GM12892 (cell line): ENCODE measurements around the gene FTO.
A peak's percentile ranks its signal among the peaks of the same experiment; 100 is the strongest.

ENCODE experiments used
- DNase-seq: peaks from one replicate; pipeline ENCODE4 v3.0.0; 2011; ENCODE audit not compliant: insufficient read length
- FAIRE-seq: peaks from 2 replicates; lab custom pipeline; 2011; peaks lifted over from hg19 to GRCh38; lab: Jason Lieb, UNC
- POLR2A ChIP-seq: IDR thresholded peaks from 2 replicates; pipeline ENCODE4 v1.6.1; 2011; ENCODE audit warnings: low read depth, low read length, control low read depth
- POLR2AphosphoS5 ChIP-seq: IDR thresholded peaks from 2 replicates; pipeline ENCODE4 v1.6.1; 2011; ENCODE audit warnings: low read depth, low read length, control low read depth
- TAF1 ChIP-seq: IDR thresholded peaks from 2 replicates; pipeline ENCODE4 v1.6.1; 2011; ENCODE audit warnings: low read depth, mild to moderate bottlenecking, control low read depth, low read length, borderline replicate concordance

FTO gene

GRCh38 chr16:53864819-53865493, 161.0 kb downstream of the FTO start:
- FAIRE-seq (peak; percentile 58), DNase-seq (no peak)
- TF ChIP-seq POLR2AphosphoS5 (no peak), TAF1 (no peak), POLR2A (no peak)

GRCh38 chr16:53865494-53865863, 161.5 kb downstream of the FTO start:
- FAIRE-seq (no peak), DNase-seq (no peak)
- TF ChIP-seq POLR2AphosphoS5 (no peak), TAF1 (no peak), POLR2A (no peak)

- FAIRE-seq (no peak), DNase-seq (no peak)
- no peak for TF ChIP-seq POLR2AphosphoS5
- TF ChIP-seq POLR2A: no peak
- TF ChIP-seq TAF1: no peak
Observed at GRCh38 chr16:53866520-53866919, 162.6 kb downstream of the FTO start.

GRCh38 chr16:53870831-53871230, 166.9 kb downstream of the FTO start:
- DNase-seq (no peak), FAIRE-seq (no peak)
- no peak for TF ChIP-seq TAF1
- no peak for TF ChIP-seq POLR2A
- TF ChIP-seq POLR2AphosphoS5: no peak

GRCh38 chr16:53872248-53873221, 168.6 kb downstream of the FTO start:
- DNase-seq (no peak), FAIRE-seq (peak; percentile 9)
- no peak for TF ChIP-seq TAF1
- TF ChIP-seq POLR2A: no peak
- no peak for TF ChIP-seq POLR2AphosphoS5

- DNase-seq (no peak), FAIRE-seq (no peak)
- no peak for TF ChIP-seq TAF1
Observed at GRCh38 chr16:53876811-53877210, 172.9 kb downstream of the FTO start.

- no peak for FAIRE-seq
- no peak for DNase-seq
- TF ChIP-seq POLR2A (no peak), POLR2AphosphoS5 (no peak), TAF1 (no peak)
Observed at GRCh38 chr16:53878216-53878615, 174.3 kb downstream of the FTO start.

GRCh38 chr16:53881371-53881770, 177.4 kb downstream of the FTO start:
- TF ChIP-seq POLR2AphosphoS5 (no peak), POLR2A (no peak), TAF1 (no peak)
- FAIRE-seq (no peak), DNase-seq (no peak)

GRCh38 chr16:53882310-53882709, 178.4 kb downstream of the FTO start:
- FAIRE-seq (no peak), DNase-seq (no peak)
- TF ChIP-seq POLR2AphosphoS5 (no peak), POLR2A (no peak), TAF1 (no peak)

- DNase-seq (no peak), FAIRE-seq (no peak)
- no peak for TF ChIP-seq POLR2AphosphoS5
- TF ChIP-seq TAF1: no peak
- no peak for TF ChIP-seq POLR2A
Observed at GRCh38 chr16:53884748-53885147, 180.8 kb downstream of the FTO start.

GRCh38 chr16:53886482-53887378, 182.8 kb downstream of the FTO start:
- DNase-seq (no peak), FAIRE-seq (no peak)
- TF ChIP-seq POLR2A (no peak), TAF1 (no peak), POLR2AphosphoS5 (no peak)
